Body of pancreas (tissue), 4 donors: ENCODE results near the gene FRRS1. TPM values are rescaled to one million over a fixed set of nuclear protein-coding genes. Genes with fewer than 3 reads are reported as not detected.

Source experiments
- ATAC-seq: fragments of 150-250 bp; one replicate; pipeline ENCODE4 v1.9.1; 2016
- DNase-seq, 4 donors: peaks; one replicate each; pipeline ENCODE4 v3.0.0-alpha.2; 2019
- H3K27ac ChIP-seq, 4 donors: fragments of 200-600 bp; sonication (generic); 1 replicate in 3 of 4; 2 replicates in 1 of 4; pipeline versions ENCODE4 v1.5.1 to v1.6.1; 2016 to 2019; ENCODE audit warnings: mild to moderate bottlenecking in 1 of 4, mixed read lengths in 1 of 4, moderate library complexity in 1 of 4
- H3K27me3 ChIP-seq, 2 donors: fragments of 200-600 bp; sonication (generic); one replicate each; pipeline ENCODE4 v1.6.0; 2016; ENCODE audit warnings: mild to moderate bottlenecking in 1 of 2
- H3K36me3 ChIP-seq, 2 donors: fragments of 200-600 bp; sonication (generic); replicated peaks in 1 of 2; 2 replicates each; pipeline ENCODE4 v1.5.1; 2016; ENCODE audit warnings: low read depth in 2 of 2; ENCODE audit not compliant: insufficient read depth in 1 of 2
- H3K4me1 ChIP-seq: fragments of 200-600 bp; sonication (generic); one replicate; pipeline ENCODE4 v1.6.0; 2016
- H3K4me3 ChIP-seq, 2 donors: fragments of 200-600 bp; sonication (generic); 1 replicate in 1 of 2; 2 replicates in 1 of 2; pipeline ENCODE4 v1.5.1; 2016 to 2019
- H3K9me3 ChIP-seq, 3 donors: fragments of 200-600 bp; sonication (generic); 1 replicate in 2 of 3; 2 replicates in 1 of 3; pipeline ENCODE4 v1.5.1; 2016
- CTCF ChIP-seq, 7 experiments: fragments of 450-650 bp in 4 of 7; fragments of 200-600 bp in 3 of 7; sonication (generic) in 3 of 7; IDR thresholded peaks; one replicate each; pipeline ENCODE4 v1.5.1; 2016 to 2019; ENCODE audit warnings: antibody characterized with exemption in 7 of 7
- POLR2A ChIP-seq, 3 donors: fragments of 450-650 bp; IDR thresholded peaks; one replicate each; pipeline ENCODE4 v1.6.1; 2016; ENCODE audit warnings: antibody characterized with exemption in 3 of 3, mild to moderate bottlenecking in 2 of 3
- WGBS, 2 donors: methylation state at CpG; one replicate each; pipeline ENCODE4 v1.1.5; 2017; 5-methylcytosine and 5-hydroxymethylcytosine counted together
- intact Hi-C: fragments of 100-400 bp; cut with DNase I; formaldehyde crosslinking; loops from one replicate; pipeline ENCODE4 v1.15.1; 2023
- total RNA-seq, 2 donors: library from RNA; depleted of rRNA; stranded (reverse); fragments of >200 nt; gene quantifications; one replicate each; pipeline ENCODE4 v1.1.0, GENCODE V29; 2016

Gene FRRS1
- total RNA-seq, 2 donors from 2014 or later, result 2.0 to 2.3 TPM

DNA sequence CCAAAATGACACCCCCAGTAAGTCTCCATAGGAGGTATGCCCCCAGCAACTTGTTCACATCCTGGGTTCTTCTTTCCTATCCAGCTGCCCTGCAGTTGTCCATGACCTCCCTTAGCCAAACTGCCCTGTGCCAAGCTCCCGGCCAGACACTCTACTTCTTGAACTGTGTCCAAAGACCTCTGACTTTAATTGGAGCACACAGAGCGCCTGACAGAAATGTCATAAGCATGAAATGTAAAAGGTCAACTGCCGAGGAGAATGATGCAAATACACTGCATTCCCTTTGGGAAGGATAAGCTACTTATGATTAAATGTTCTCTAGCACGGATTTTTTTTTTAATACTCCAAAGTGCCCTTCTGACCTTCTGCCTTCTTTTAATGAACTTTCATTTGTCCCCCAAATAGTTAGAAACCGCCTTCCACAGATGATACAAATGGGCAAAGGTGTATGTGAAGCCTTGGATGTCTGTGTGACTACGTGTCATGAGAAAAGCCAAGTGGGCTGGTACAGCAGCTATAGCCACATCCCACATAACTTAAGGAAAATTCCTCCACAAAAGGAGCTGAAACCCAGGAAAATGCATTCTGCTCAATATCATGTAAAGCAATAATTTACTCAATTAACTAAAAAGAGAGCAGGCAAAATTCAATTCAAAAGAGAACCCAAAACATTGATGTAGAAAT, 93.8 kb downstream of the FRRS1 start:
- intact Hi-C loops, result no loop called here
- no peak for ATAC-seq
- Histone ChIP-seq H3K36me3 (no peaks in the 10 kb centered on the region), H3K27ac (no peak overlapping the region), H3K27me3 (no peaks in the 10 kb centered on the region), H3K4me1 (peaks cover 7% of the 10 kb centered on the region), H3K4me3 (no peak overlapping the region), H3K9me3 (no peaks in the 10 kb centered on the region)
- DNase-seq, result no peak
- 40 to 44% methylated on average over 6 of the region's 6 CpGs for WGBS, 2 donors
- TF ChIP-seq POLR2A (IDR thresholded peaks at IDR 0.05) (no peak), CTCF (IDR thresholded peaks at IDR 0.05) (no peak)

DNA sequence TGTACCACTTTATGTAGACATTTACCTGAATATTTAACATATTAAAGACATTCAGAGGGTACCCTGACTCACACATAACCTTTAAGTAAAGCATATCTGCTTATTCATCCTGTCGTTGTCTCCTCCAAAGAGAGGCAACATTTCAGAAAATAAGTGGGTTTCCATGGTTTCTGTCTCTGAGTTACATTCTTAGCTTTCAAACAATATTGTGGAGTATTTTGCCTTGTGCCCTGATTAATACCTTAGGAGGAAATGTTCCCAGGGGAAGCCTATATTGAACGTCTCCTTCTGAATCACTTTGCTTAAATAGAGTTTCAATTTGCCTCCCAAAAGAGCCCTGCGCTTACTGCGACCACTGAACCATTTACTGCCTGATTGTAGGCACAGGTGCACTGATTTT, 94.4 kb downstream of the FRRS1 start:
- intact Hi-C loops, result no loop called here
- DNase-seq (no peak), ATAC-seq (no peak)
- 67% methylated on average over 4 of the region's 4 CpGs for WGBS, 2 donors
- Histone ChIP-seq H3K36me3 (no peaks in the 10 kb centered on the region), H3K9me3 (no peaks in the 10 kb centered on the region), H3K27me3 (no peaks in the 10 kb centered on the region), H3K4me3 (no peak overlapping the region), H3K4me1 (peaks cover 7% of the 10 kb centered on the region), H3K27ac (no peak overlapping the region)
- TF ChIP-seq CTCF (IDR thresholded peaks at IDR 0.05) (no peak), POLR2A (IDR thresholded peaks at IDR 0.05) (no peak)

DNA sequence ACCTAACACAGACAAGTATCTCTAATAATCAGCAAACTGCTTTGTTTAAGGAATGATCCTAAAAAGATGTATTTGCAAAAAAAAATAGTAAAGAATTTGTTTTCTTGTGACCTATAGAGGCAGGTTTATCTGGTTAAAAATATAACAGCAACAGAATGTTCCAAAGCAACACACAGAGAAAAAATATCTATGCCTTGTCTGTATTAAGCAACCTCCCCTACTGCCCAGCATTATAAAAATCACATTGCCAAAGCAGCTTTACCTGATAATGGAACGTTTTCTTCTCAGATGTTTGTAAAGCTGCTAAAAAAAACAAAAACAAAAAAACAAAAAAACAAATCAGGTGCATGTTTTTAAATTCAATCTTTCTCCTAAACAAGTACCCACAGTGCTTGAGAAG, 95.9 kb downstream of the FRRS1 start:
- TF ChIP-seq POLR2A (IDR thresholded peaks at IDR 0.05) (no peak), CTCF (IDR thresholded peaks at IDR 0.05) (no peak)
- no peak for ATAC-seq
- 47 to 50% methylated on average over 1 of the region's 1 CpG for WGBS, 2 donors

DNA sequence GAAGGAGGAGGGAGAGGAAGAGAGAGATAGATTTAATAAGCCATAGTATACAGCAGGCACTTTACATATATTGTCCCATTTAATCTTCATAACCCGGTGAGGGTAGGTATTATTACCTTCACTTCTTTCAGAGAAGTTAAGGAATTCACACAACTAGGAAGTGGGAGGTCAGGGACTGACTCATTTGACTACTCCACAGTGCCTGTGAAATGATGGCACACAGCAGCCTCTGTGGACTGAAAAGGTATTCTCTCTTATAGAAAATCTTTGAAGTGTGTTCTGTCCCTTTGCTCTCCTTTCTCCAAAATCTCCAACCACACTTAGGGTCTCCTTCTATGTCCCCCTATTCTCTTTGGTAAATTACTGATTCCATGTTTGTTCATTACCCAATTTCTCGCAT, 96.6 kb downstream of the FRRS1 start:
- H3K9me3 ChIP-seq, result no peaks in the 10 kb centered on the region
- H3K27me3 ChIP-seq, result no peaks in the 10 kb centered on the region
- ATAC-seq (no peak), DNase-seq (no peak)
- intact Hi-C loops, result no loop called here
- no peak overlapping the region for H3K27ac ChIP-seq
- WGBS, 2 donors, result 80 to 82% methylated on average over 2 of the region's 2 CpGs
- no peaks in the 10 kb centered on the region for H3K36me3 ChIP-seq
- H3K4me3 ChIP-seq, result no peak overlapping the region
- peaks cover 3% of the 10 kb centered on the region for H3K4me1 ChIP-seq
- no peak for TF ChIP-seq CTCF (IDR thresholded peaks at IDR 0.05)
- no peak for TF ChIP-seq POLR2A (IDR thresholded peaks at IDR 0.05)

More for the DNA sequence above, 95.9 kb downstream of the FRRS1 start:
- no peaks in the 10 kb centered on the region for H3K9me3 ChIP-seq
- peaks cover 5% of the 10 kb centered on the region for H3K4me1 ChIP-seq
- intact Hi-C loops, result no loop called here
- H3K27ac ChIP-seq, result no peak overlapping the region
- no peak overlapping the region for H3K4me3 ChIP-seq
- no peak for DNase-seq
- no peaks in the 10 kb centered on the region for H3K36me3 ChIP-seq
- no peaks in the 10 kb centered on the region for H3K27me3 ChIP-seq

DNA sequence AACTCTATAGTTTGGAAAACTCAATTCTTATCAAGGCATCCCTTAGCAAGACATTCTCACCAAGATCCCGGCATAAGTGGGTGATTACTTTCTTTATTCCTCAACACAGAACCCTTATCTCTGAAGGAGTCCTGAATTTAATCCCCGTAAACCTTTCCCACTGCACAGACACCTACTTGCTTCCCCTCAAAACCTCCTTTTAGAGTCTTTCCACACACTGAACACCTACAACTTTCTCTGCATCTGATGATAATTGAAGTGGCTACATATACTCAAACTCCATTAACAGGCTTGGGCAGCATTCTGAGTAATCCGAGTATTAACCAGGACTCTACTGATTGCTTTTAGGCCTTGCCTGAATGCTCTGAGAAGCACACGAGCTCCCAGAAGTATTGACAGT, 97.1 kb downstream of the FRRS1 start:
- Histone ChIP-seq H3K27me3 (no peaks in the 10 kb centered on the region), H3K27ac (no peak overlapping the region), H3K4me3 (no peak overlapping the region), H3K9me3 (no peaks in the 10 kb centered on the region), H3K4me1 (peaks cover 3% of the 10 kb centered on the region), H3K36me3 (no peaks in the 10 kb centered on the region)
- WGBS, 2 donors, result 63 to 64% methylated on average over 4 of the region's 4 CpGs
- DNase-seq, result no peak
- TF ChIP-seq CTCF (IDR thresholded peaks at IDR 0.05), result no peak
- TF ChIP-seq POLR2A (IDR thresholded peaks at IDR 0.05), result no peak
- intact Hi-C loops, result no loop called here
- ATAC-seq, result no peak
